HG03097 (cell line): Measurements from ENCODE around the gene PHF2.

Source experiments
- ATAC-seq: cut with Tn5 transposase; IDR thresholded peaks from one replicate; pipeline ENCODE4 v1.9.1; 2021; ENCODE audit not compliant: unreplicated experiment, low FRiP score

Gene PHF2

GRCh38 chr9:93567271-93567959, 9.0 kb upstream of the PHF2 start:
- ATAC-seq, result no peak

DNA sequence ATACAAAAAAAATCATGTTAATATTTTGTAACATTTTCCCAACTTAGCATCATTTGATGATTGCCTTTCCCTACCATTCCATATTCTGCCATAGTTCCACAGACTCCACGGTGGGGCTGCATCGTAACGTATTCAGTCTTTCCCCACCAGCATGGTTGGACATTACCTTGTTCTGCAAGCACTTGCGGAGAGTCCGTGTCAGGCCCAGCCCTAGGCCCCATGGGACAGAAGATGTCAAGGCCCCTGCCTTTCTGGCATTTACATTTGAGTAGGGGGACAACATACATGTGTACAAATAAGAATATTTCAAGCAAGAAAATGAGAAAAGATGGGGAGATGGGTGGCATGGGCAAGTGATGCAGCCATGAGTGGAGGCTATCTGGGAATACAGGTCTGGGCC, 8.2 kb upstream of the PHF2 start:
- ATAC-seq, result no peak

DNA sequence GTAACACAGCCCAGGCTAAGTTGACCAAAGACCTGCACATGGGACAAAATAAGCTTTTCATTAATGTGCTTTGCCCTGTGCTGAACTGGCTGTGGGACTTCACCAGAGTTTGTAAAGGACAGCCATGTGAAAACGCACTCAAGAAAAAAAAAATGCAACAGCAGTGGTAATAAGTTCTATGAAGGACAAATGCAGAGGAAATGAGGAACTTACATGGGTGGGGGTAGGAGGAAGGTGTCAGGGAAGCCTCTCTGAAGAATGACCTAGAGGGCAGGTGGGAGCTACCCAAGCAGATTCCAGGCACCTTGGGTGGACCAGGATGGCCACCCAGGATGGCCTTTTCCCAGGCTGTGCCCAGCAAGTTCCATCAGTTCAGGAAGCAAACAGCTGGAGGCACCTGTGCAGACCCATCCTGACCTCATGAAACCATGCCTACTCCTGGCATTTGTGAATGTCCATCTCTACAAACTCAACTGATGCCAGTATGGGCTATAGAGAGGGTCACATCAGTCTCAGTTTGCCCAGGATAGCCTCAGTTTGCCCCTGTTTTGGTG, 6.7 kb upstream of the PHF2 start:
- no peak for ATAC-seq

DNA sequence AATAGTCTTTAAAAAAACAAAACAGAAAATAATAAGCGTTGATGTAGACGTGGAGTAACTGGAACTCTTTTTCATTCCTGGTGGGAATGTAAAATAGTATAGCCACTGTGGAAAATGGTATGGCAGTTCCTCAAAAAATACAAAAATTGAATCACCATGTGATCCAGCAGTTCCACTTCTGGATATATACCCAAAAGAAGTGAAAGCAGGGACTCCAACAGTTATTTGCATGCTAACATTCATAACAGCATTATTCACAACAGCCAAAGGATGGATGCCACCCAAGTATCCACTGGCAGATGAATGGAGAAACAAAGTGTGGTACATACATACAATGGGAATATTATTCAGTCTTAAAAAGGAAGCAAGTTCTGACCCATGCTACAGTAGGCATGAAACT, 4.2 kb upstream of the PHF2 start:
- no peak for ATAC-seq

DNA sequence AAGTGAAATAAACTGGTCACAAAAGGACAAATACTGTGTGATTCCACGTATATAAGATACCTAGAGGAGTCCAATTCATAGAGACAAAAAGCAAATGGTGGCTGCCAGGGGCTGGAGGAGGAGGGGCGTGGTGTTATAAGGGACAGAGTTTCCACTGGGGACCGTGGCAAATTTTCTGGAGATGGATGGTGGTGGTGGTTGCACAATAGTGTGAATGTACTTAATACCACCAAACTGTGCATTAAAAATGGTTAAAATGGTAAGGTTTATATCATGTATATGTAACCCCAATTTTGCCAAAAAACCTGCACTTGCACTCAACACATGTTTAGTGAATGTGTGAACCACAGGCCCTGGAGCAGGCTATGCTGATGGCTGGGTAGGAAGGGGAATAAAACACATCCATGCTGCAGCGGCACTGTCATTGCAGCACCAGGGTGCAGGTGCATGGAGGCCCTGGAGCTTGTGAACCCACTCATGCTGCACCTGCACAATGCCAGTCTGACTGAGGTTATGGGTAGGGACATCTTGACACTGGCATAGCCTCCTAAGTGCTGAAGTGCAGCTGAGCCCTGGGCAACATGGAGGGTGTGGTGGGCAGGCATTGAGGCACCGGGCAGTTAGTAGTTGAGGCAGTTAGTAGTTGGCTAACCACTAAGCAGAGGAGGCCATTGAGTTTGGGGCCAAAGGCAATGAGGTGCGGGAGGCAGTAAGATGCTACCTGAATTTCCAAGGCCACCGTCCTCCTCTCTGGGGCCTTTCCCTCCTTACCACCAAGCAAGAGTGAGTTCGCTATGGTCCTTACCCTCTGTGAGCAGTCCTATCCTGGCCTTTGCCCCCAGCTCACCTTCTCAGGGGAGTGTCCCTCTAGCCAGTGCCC, 3.5 kb upstream of the PHF2 start:
- ATAC-seq, result no peak

- ATAC-seq, result no peak
Measured at GRCh38 chr9:93573516-93573828, 2.9 kb upstream of the PHF2 start.

DNA sequence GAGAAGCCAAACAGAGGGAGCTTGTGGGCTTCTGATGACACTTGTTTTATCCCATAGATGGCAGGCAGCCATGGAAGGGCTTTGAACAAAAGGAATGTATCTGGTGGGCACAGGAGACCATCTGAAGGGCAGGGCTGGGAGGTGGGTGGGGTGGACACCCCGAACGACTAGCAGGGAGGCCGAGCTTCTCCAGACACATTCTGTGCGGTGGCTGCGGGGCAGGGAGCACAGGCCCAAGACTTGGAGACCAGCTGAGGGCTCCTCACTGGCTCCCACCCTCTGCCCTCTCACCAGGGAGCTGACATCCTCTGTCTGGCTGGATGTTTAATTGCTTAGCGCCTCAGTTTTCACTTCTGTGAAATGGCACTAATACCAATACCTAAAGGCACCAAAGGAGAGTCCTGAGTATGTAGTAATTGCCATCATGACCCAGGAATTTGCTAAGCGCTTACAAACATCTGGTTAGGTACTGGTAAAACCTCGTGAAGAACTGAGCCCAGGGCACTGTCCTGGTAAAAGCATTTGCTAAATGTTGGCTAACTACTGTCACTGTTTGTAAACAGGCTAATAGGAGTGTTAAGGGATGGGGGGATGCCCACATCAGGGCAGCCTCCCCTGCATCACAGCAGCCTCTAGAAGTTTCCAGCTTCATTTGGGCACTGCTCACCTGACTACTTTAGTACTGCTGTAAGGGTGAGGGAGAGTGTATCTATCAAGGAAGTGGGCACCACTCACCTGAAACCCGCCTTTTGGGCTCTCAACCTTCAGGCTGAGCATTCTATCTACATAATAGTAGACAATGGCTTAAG, 2.1 kb upstream of the PHF2 start:
- no peak for ATAC-seq

DNA sequence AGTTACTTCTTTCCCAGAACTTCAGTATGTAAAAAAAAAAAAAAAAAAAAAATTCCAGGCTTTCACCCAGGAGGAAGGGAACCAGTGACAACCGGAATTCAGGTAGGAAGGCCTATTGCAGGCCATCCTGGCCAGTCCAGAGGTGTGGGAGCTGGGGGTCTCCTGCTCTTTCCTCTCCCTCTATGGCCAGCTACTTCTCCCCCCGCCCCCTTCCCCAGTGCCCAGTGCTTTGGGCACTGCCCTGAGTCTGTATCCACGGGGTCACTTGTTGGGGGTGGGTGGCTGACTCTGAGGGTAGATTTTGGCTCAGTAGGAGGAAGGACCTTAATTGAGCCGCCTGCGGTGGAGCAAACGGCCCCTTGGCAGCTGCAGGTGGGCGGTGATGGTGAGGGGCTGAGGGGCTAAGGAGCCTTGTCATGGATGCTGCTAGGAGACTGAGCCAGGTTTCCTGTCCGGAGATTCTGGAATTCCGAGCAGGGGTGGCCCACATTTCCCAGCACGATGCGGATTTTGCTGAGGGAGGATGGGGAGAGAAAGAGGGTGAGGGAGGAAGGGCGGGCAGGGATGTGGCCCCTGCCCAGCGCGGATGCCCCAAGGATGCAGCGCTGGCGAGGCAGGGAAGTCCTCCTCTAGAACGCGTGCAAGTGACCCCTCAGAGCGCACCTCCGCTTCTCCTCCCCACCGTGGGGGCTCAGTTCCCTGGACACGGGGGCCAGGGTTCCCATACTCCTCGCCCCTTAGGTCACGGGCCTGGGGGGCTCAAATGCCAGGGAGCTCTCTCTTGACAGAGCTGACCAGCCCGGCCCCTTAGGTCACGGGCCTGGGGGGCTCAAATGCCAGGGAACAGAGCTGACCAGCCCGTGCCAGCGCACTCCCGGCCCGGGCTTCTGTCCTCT, 1.2 kb upstream of the PHF2 start:
- no peak for ATAC-seq

DNA sequence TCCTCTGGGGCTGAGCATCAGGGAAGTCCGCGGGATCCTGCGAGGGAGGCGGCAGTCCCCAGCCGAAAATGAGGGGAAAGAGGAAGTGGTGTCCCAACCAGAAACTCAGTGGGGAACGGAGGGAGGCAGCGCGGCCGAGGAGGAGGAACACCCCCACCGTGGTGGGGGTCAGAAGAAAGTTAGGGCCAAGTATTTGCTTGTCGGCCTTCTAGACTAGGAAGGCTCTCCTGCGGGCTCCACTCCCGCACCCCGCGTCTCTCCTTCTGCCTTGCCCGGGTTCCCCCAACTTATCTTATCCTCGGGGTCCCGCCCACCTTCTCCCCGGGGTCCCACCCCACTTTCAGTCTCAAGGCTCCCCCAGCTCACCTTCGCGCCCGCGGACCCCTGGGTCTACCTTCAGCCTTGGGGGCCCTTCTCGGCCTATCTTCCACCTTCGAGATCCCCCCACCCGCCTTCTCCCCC, 557 bp upstream of the PHF2 start:
- ATAC-seq, result no peak

DNA sequence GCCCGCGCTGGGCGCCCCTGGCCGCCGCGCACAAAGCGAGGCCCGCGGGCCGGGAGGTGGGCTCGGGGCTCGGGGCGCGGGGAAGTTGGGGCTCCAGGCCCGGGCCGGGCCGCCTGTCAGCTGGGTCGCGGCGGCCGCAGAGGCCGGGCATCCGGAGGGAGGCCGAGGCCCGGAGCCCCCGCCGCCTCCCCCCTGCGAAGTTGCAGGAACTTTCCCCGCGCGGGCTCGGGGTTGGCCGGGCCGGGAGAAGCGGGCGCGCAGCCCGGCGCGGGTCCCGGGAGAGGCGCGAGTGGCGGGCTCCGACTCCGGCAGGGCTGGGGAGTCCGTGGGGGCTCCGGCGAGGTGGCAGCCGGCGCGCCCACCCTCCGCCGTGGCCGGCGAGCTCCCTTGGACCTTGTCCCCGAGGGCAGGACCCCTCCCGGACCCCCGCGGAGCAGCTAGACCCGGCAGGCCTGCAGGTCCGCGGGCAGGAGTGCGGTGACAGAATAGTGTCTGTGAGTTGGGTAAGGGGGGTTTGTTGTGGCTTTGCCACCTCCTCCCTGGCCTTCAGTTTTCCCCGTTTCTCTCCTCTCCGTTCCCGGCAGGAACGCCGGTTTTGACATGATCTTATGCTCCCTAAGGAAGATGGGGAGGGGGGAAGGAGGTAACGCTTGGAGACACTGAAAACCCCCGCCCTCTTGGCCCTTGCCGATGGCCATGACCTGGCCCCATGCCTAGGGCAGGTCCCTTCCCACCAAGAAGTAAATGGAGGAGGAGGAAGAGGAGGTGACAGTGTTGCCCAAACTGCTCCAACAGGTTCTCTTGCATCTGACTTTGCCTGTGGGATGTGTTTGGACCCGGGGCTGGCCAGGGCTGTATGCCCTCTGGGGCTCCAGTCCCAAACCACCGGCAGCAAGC, 942 bp downstream of the PHF2 start:
- no peak for ATAC-seq

DNA sequence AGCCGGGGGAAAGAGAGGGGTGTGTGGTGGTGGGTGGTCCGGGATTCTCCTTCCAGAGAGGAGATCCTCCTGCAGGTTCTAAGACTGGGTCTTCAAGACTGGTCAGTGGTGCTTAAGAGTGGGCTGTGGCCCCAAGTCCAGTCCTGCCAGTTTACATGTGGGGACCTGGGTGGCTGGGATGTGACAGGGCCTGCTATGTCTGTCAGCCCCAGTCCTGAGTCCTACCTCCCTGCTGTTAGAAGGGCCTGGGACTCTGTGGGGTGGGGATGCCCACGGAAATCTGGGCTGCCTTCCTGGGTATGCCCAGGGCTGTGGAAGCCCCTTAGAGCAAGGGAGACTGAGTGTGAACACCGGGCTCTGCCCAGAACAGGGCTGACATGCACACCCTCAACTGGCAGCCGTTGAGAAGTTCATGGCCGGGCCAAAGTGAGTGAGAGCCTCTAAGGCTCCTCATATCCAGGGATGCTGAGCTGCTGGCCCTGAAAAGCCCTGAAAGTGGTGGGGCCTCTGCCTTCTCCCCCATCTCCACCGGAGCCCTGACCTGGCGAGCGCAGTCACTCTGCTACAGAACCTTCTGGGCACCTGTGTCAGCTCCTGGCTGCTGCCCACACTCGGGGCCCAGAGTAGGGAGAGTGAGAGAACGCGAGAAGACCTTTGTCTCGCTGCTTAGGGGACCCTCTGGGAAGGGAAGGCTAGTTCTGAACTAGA, 1.7 kb downstream of the PHF2 start:
- ATAC-seq, result no peak

- ATAC-seq, result no peak
Measured at GRCh38 chr9:93578844-93579243, 2.5 kb downstream of the PHF2 start.

GRCh38 chr9:93579711-93580516, 3.5 kb downstream of the PHF2 start:
- no peak for ATAC-seq

GRCh38 chr9:93580654-93581380, 4.4 kb downstream of the PHF2 start:
- ATAC-seq, result no peak

- no peak for ATAC-seq
Measured at GRCh38 chr9:93582115-93582514, 5.7 kb downstream of the PHF2 start.

DNA sequence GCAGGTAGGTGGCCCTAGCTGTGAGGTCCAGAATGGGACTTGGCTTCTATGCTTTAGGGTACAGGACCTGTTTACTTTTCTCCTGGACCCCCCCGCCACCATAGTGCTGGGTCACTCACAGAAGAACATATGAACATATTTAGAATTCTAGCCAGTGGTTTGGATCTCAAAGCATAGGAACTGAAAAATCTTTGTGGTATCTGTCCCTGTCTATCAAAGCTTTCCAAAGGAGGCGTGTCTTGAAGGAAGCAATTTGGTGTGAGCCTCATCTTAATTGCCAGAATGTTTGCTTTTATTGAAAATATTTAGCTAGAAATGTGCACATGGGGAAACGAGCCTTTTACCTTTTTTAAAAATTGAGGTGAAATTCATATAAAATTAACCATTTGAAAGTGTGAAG, 6.2 kb downstream of the PHF2 start:
- no peak for ATAC-seq

- no peak for ATAC-seq
Measured at GRCh38 chr9:93585259-93585658, 8.9 kb downstream of the PHF2 start.
